MM.1S (cell line): ENCODE results near the gene ZNF184.

Experiments
- DNase-seq: peaks from one replicate; pipeline ENCODE4 v3.0.0-alpha.2; 2015
- H2AFZ ChIP-seq: fragments of 300-600 bp; sonication (generic); 2 replicates; pipeline ENCODE4 v1.6.0; 2016; ENCODE audit warnings: antibody characterized with exemption, low read length
- H3F3A ChIP-seq: fragments of 300-600 bp; sonication (generic); 2 replicates; pipeline ENCODE4 v1.6.1; 2016; ENCODE audit warnings: mild to moderate bottlenecking, antibody characterized with exemption, low read length, moderate library complexity, mixed read lengths; ENCODE audit not compliant: insufficient read depth
- H3K27ac ChIP-seq: fragments of 300-600 bp; sonication (generic); 2 replicates; pipeline ENCODE4 v1.5.1; 2016; ENCODE audit warnings: mild to moderate bottlenecking, low read length
- H3K27me3 ChIP-seq: fragments of 300-600 bp; sonication (generic); replicated peaks from 2 replicates; pipeline ENCODE4 v1.6.0; 2016; ENCODE audit warnings: low read length; ENCODE audit not compliant: insufficient read depth
- H3K36me3 ChIP-seq: fragments of 300-600 bp; sonication (generic); replicated peaks from 2 replicates; pipeline ENCODE4 v1.6.1; 2016; ENCODE audit warnings: mild to moderate bottlenecking, low read length, mixed read lengths; ENCODE audit not compliant: insufficient read depth
- H3K4me1 ChIP-seq: fragments of 300-600 bp; sonication (generic); 2 replicates; pipeline ENCODE4 v1.6.1; 2016; ENCODE audit warnings: low read length, mixed read lengths
- H3K4me2 ChIP-seq: fragments of 300-600 bp; sonication (generic); 2 replicates; pipeline ENCODE4 v1.6.0; 2016; ENCODE audit warnings: low read depth, low read length
- H3K4me3 ChIP-seq: fragments of 300-600 bp; sonication (generic); 2 replicates; pipeline ENCODE4 v1.5.1; 2016; ENCODE audit warnings: low read length, mixed read lengths
- H3K79me2 ChIP-seq: fragments of 300-600 bp; sonication (generic); 2 replicates; pipeline ENCODE4 v1.6.1; 2016; ENCODE audit warnings: mixed run types, low read length, mixed read lengths
- H3K9ac ChIP-seq: fragments of 300-600 bp; sonication (generic); 2 replicates; pipeline ENCODE4 v1.6.1; 2016; ENCODE audit warnings: low read length, mixed read lengths
- H3K9me2 ChIP-seq: fragments of 300-600 bp; sonication (generic); replicated peaks from 2 replicates; pipeline ENCODE4 v1.6.1; 2016; ENCODE audit warnings: mild to moderate bottlenecking, low read length, mixed read lengths; ENCODE audit not compliant: insufficient read depth
- H3K9me3 ChIP-seq: fragments of 300-600 bp; sonication (generic); replicated peaks from 2 replicates; pipeline ENCODE4 v1.6.1; 2016; ENCODE audit warnings: mild to moderate bottlenecking, low read length, mixed read lengths; ENCODE audit not compliant: insufficient read depth
- H4K20me1 ChIP-seq: fragments of 300-600 bp; sonication (generic); 2 replicates; pipeline ENCODE4 v1.6.1; 2016; ENCODE audit warnings: mild to moderate bottlenecking, low read length, moderate library complexity, mixed read lengths; ENCODE audit not compliant: insufficient read depth
- EZH2 ChIP-seq: fragments of 300-600 bp; sonication (generic); optimal IDR thresholded peaks from 2 replicates; pipeline ENCODE3; 2017; ENCODE audit warnings: low read depth, mild to moderate bottlenecking, antibody characterized with exemption, low read length, mixed read lengths
- EZH2phosphoT487 ChIP-seq: fragments of 300-600 bp; sonication (generic); IDR thresholded peaks from 2 replicates; pipeline ENCODE4 v1.6.1; 2018; ENCODE audit warnings: antibody characterized with exemption, low read length
- TF ChIP-seq, protein P1 (sequence below): fragments of 300-600 bp; sonication (generic); IDR thresholded peaks from 2 replicates; pipeline ENCODE4 v1.5.1; 2016; ENCODE audit warnings: antibody characterized with exemption, low read length, mixed read lengths

The ZNF184 gene

DNA sequence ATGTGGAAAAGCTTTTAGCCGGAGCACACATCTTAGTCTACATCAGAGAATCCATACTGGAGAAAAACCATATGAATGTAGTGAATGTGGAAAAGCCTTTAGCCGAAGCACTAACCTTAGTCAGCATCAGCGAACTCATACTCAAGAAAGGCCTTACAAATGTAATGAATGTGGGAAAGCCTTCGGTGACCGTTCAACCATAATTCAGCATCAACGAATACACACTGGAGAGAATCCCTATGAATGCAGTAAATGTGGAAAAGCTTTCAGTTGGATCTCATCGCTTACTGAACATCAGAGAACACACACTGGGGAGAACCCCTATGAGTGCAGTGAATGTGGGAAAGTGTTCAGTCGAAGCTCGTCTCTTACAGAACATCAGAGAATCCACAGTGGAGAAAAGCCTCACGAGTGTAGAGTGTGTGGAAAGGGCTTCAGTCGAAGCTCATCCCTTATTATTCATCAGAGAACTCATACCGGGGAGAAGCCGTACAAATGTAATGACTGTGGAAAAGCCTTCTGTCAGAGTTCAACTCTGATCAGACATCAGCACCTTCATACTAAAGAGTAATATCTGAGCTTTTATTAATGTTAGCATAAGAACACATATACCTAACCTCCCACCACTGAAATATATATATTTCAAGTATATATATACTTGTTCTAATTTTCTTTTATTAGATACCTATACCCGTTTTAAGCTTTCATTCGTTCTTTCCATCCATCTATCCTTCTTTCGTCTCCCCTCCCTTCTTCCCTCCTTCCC, 71.8 kb downstream of the ZNF184 start:
- H3K9me3 ChIP-seq = no peaks in the 10 kb centered on the region
- no peaks in the 10 kb centered on the region for H3K4me1 ChIP-seq
- H3K4me2 ChIP-seq = no peak overlapping the region
- no peaks in the 10 kb centered on the region for H3K27me3 ChIP-seq
- H2AFZ ChIP-seq = no peak overlapping the region
- no peaks in the 10 kb centered on the region for H3K9me2 ChIP-seq
- TF ChIP-seq EZH2 = no peak
- TF ChIP-seq, protein P1, sequence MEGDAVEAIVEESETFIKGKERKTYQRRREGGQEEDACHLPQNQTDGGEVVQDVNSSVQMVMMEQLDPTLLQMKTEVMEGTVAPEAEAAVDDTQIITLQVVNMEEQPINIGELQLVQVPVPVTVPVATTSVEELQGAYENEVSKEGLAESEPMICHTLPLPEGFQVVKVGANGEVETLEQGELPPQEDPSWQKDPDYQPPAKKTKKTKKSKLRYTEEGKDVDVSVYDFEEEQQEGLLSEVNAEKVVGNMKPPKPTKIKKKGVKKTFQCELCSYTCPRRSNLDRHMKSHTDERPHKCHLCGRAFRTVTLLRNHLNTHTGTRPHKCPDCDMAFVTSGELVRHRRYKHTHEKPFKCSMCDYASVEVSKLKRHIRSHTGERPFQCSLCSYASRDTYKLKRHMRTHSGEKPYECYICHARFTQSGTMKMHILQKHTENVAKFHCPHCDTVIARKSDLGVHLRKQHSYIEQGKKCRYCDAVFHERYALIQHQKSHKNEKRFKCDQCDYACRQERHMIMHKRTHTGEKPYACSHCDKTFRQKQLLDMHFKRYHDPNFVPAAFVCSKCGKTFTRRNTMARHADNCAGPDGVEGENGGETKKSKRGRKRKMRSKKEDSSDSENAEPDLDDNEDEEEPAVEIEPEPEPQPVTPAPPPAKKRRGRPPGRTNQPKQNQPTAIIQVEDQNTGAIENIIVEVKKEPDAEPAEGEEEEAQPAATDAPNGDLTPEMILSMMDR = no peak
- TF ChIP-seq EZH2phosphoT487 = no peak
- no peaks in the 10 kb centered on the region for H3K79me2 ChIP-seq
- H3F3A ChIP-seq = no peaks in the 10 kb centered on the region
- no peaks in the 10 kb centered on the region for H4K20me1 ChIP-seq
- no peak for DNase-seq
- H3K4me3 ChIP-seq = no peak overlapping the region
- no peaks in the 10 kb centered on the region for H3K36me3 ChIP-seq
- H3K27ac ChIP-seq = no peak overlapping the region
- no peak overlapping the region for H3K9ac ChIP-seq
